Ovary (tissue), 3 donors: Measurements from ENCODE around the gene CGNL1.

Experiments
- CTCF ChIP-seq, 3 donors: fragments of 450-650 bp in 2 of 3; fragments of 200-600 bp in 1 of 3; IDR thresholded peaks; one replicate each; pipeline versions ENCODE4 v1.5.1 to v1.8.0; 2016 to 2022; ENCODE audit warnings: antibody characterized with exemption in 3 of 3, mild to moderate bottlenecking in 1 of 3
- POLR2A ChIP-seq: fragments of 450-650 bp; IDR thresholded peaks from one replicate; pipeline ENCODE4 v1.6.1; 2017; ENCODE audit warnings: antibody characterized with exemption, mild to moderate bottlenecking, moderate library complexity
- donor health status: DM: no; HTN: no; CAD: no.

- TF ChIP-seq CTCF (IDR thresholded peaks at IDR 0.05) = no peak
- TF ChIP-seq POLR2A = no peak
Measured at GRCh38 chr15:57495041-57495440, 118.7 kb downstream of the CGNL1 start.
